GM12878 (cell line): ENCODE data around the gene CACFD1. TPM values are rescaled to one million over a fixed set of nuclear protein-coding genes. Genes with fewer than 3 reads are reported as not detected.

Experiments
- ATAC-seq: fragments of 200-7000 bp; cut with Tn5 transposase; 3 replicates; pipeline ENCODE4 v1.9.1; 2020; ENCODE audit warnings: mild to moderate bottlenecking, moderate library complexity
- BruUV-seq: library from RNA; stranded (reverse); fragments of 400-500 nt; replicated peaks from 2 replicates; lab custom pipeline; 2021; lab: Mats Ljungman, UMichigan
- CTCF ChIA-PET: fragments of 300-600 bp; sonication (Branson Sonifier 250); formaldehyde crosslinking; extraction: SDS; loops from one replicate; lab custom pipeline; 2021; ENCODE audit warnings: inconsistent platforms; lab: Yijun Ruan, JAX
- POLR2A ChIA-PET: fragments of 350-600 bp; formaldehyde crosslinking; extraction: SDS; loops from one replicate; lab custom pipeline; 2021; ENCODE audit warnings: inconsistent platforms; lab: Charles Lee
- RAD21 ChIA-PET: fragments of 300-600 bp; sonication (Branson Sonifier 250); formaldehyde crosslinking; loops from one replicate; lab custom pipeline; 2023; ENCODE audit warnings: antibody characterized with exemption; ENCODE audit not compliant: unreplicated experiment; lab: Charles Lee
- SMC1A ChIA-PET: fragments of 300-600 bp; sonication (Branson Sonifier 250); formaldehyde crosslinking; loops from one replicate; lab custom pipeline; 2023; ENCODE audit not compliant: unreplicated experiment, uncharacterized antibody; lab: Charles Lee
- DNase-seq: peaks from one replicate; pipeline ENCODE4 v3.0.0-alpha.2; 2011; ENCODE audit warnings: low read depth, low spot score
- FAIRE-seq: peaks from 3 replicates; lab custom pipeline; 2011; peaks lifted over from hg19 to GRCh38; lab: Jason Lieb, UNC
- H2AFZ ChIP-seq: 2 replicates; pipeline ENCODE4 v1.6.0; 2011; ENCODE audit warnings: low read depth, low read length, control low read depth; ENCODE audit not compliant: control insufficient read depth
- H3K27ac ChIP-seq: 2 replicates; pipeline ENCODE4 v1.5.1; 2011; ENCODE audit warnings: control low read depth; ENCODE audit not compliant: control insufficient read depth, insufficient read depth
- H3K27me3 ChIP-seq, 2 experiments: replicated peaks in 1 of 2; 2 replicates each; pipeline versions ENCODE4 v1.6.0 to v1.6.1; 2011; ENCODE audit warnings: low read length in 1 of 2; ENCODE audit not compliant: control insufficient read depth in 2 of 2, insufficient read depth in 2 of 2
- H3K36me3 ChIP-seq, 2 experiments: 2 replicates each; pipeline ENCODE4 v1.5.1; 2011; ENCODE audit warnings: low read length in 1 of 2; ENCODE audit not compliant: control insufficient read depth in 2 of 2, insufficient read depth in 2 of 2
- H3K4me1 ChIP-seq: 2 replicates; pipeline ENCODE4 v1.6.1; 2011; ENCODE audit warnings: mild to moderate bottlenecking, low read length, moderate library complexity, mixed read lengths; ENCODE audit not compliant: control insufficient read depth, insufficient read depth
- H3K4me2 ChIP-seq: 2 replicates; pipeline ENCODE4 v1.6.0; 2011; ENCODE audit warnings: control low read depth; ENCODE audit not compliant: control insufficient read depth, insufficient read depth
- H3K4me3 ChIP-seq: fragments of 200-600 bp; sonication (generic); 2 replicates; pipeline ENCODE4 v1.5.1; 2016
- H3K79me2 ChIP-seq: 2 replicates; pipeline ENCODE4 v1.6.0; 2011; ENCODE audit warnings: low read length; ENCODE audit not compliant: control insufficient read depth, insufficient read depth
- H3K9ac ChIP-seq: 2 replicates; pipeline ENCODE4 v1.8.0; 2011; ENCODE audit warnings: low read length, control low read depth, mixed read lengths; ENCODE audit not compliant: control insufficient read depth, insufficient read depth
- H3K9me3 ChIP-seq: replicated peaks from 3 replicates; pipeline ENCODE4 v1.5.1; 2011; ENCODE audit warnings: mild to moderate bottlenecking, low read length; ENCODE audit not compliant: control insufficient read depth, insufficient read depth
- H4K20me1 ChIP-seq: 2 replicates; pipeline ENCODE4 v1.6.0; 2011; ENCODE audit not compliant: control insufficient read depth, insufficient read depth
- CEBPZ ChIP-seq: fragments of 150-350 bp; IDR thresholded peaks from 2 replicates; pipeline ENCODE4 v1.6.1; 2016; ENCODE audit warnings: low read depth, low read length
- NKRF ChIP-seq: fragments of 450-650 bp; conservative IDR thresholded peaks from 2 replicates; pipeline ENCODE4 v1.6.1; 2017; ENCODE audit warnings: mild to moderate bottlenecking, moderate library complexity
- NR2C2 ChIP-seq: IDR thresholded peaks from 2 replicates; pipeline ENCODE4 v1.6.1; 2011; ENCODE audit warnings: borderline replicate concordance, low read depth; ENCODE audit not compliant: control insufficient read depth, insufficient read length
- PKNOX1 ChIP-seq: fragments of 450-650 bp; IDR thresholded peaks from 2 replicates; pipeline ENCODE4 v1.6.1; 2016; ENCODE audit warnings: mild to moderate bottlenecking
- RELA ChIP-seq: fragments of 450-650 bp; IDR thresholded peaks from 2 replicates; pipeline ENCODE4 v1.8.0; 2014; ENCODE audit warnings: borderline replicate concordance; ENCODE audit not compliant: partially characterized antibody
- TCF3 ChIP-seq: IDR thresholded peaks from 2 replicates; pipeline ENCODE4 v1.6.1; 2012; ENCODE audit warnings: low read depth, mild to moderate bottlenecking, low read length, borderline replicate concordance; ENCODE audit not compliant: insufficient read depth
- ZBED1 ChIP-seq: IDR thresholded peaks from 2 replicates; pipeline ENCODE4 v1.6.1; 2016; ENCODE audit warnings: borderline replicate concordance
- ZNF687 ChIP-seq: fragments of 450-650 bp; IDR thresholded peaks from 2 replicates; pipeline ENCODE4 v1.6.1; 2017; ENCODE audit warnings: mild to moderate bottlenecking, moderate library complexity
- WGBS: methylation state at CpG from one replicate; pipeline ENCODE4 v1.1.6; 2016; ENCODE audit warnings: low lambda C conversion rate; ENCODE audit not compliant: insufficient replicate concordance, insufficient coverage; ENCODE audit errors: missing lambda C conversion rate; 5-methylcytosine and 5-hydroxymethylcytosine counted together
- in situ Hi-C: fragments of 300-500 bp; cut with MboI; formaldehyde crosslinking; loops from 9 replicates; pipeline ENCODE4 v1.14.3; 2018; ENCODE audit warnings: mixed read lengths
- intact Hi-C: fragments of 100-400 bp; cut with micrococcal nuclease; formaldehyde crosslinking; loops from one replicate; pipeline ENCODE4 v1.14.2; 2022; ENCODE audit not compliant: unreplicated experiment
- polyA plus RNA-seq, 11 experiments: library from polyadenylated mRNA; depleted of rRNA in 4 of 11; unstranded in 6 of 11; stranded (reverse) in 5 of 11; fragments of >200 nt; fragmentation: Nextera tagmentation in 4 of 11; fragmentation: Illumina TruSeq in 1 of 11; extraction: Ambion mirVana in 4 of 11; extraction: Trizol in 1 of 11; gene quantifications; 1 replicate in 1 of 11; 2 replicates in 10 of 11; pipeline versions ENCODE4 v1.2.1 to v1.2.3, GENCODE V29; 2011 to 2016; ENCODE audit warnings: inconsistent platforms in 2 of 11, missing spikeins in 2 of 11, low read depth in 1 of 11
- total RNA-seq, 4 experiments: library from RNA; depleted of rRNA in 3 of 4; stranded (reverse); fragments of >200 nt in 3 of 4; fragmentation: Illumina TruSeq in 1 of 4; extraction: Trizol in 1 of 4; gene quantifications; 2 replicates each; pipeline versions ENCODE4 v1.2.1 to v1.2.3, GENCODE V29; 2013 to 2021

Gene CACFD1
- total and polyA plus RNA-seq, 10 of the 15 experiments (the other 5 are each of a cell fraction or from before 2014, with no cell fraction given): 0.09 to 5.8 (median 1.4) TPM; not detected in 1

- Histone ChIP-seq H3K27me3 (peaks cover 0 to 2% of the 10 kb centered on the region in 2 experiments; a peak in 2 of 4 replicates), H3K4me3 (no peak overlapping the region), H2AFZ (no peak overlapping the region), H3K9ac (no peak overlapping the region), H3K9me3 (no peaks in the 10 kb centered on the region), H3K79me2 (no peaks in the 10 kb centered on the region)
- ATAC-seq: no peak
- intact Hi-C loops: no loop called here
- FAIRE-seq: no peak
- in situ Hi-C loops: no loop called here
- no peak for DNase-seq
- ChIA-PET RAD21 (no interaction called here), SMC1A (no interaction called here), POLR2A (no interaction called here), CTCF (no interaction called here)
- WGBS: 57% methylated on average over 19 of the region's 19 CpGs
- BruUV-seq: no TSS peak
- TF ChIP-seq ZNF687 (no peak), TCF3 (no peak), CEBPZ (no peak), ZBED1 (no peak), RELA (no peak), PKNOX1 (no peak), NR2C2 (no peak), NKRF (no peak)
- TF ChIP-seq, all 136 proteins: peak for 0
- Histone ChIP-seq H3K27ac (no peak overlapping the region), H4K20me1 (no peaks in the 10 kb centered on the region), H3K36me3 (no peaks in the 10 kb centered on the region), H3K4me1 (no peaks in the 10 kb centered on the region), H3K4me2 (no peak overlapping the region)
These were observed 52.8 kb downstream of the CACFD1 start for GRCh38 chr9:133512253-133513213.
